Cardiac muscle cell (in vitro differentiated cells and primary cell): ENCODE results near the gene ZNF546. TPM values are rescaled to one million over a fixed set of nuclear protein-coding genes. Genes with fewer than 3 reads are reported as not detected.
"Not testable (repeated sequence)": the region's sequence is repeated elsewhere in the genome, so short reads cannot be mapped to it uniquely, and the experiment has no call there.

ENCODE experiments used
- DNase-seq, 2 donors: peaks; one replicate each; pipeline versions ENCODE4 v3.0.0 to v3.0.0-alpha.2; 2010 to 2017; ENCODE audit warnings: low read depth in 1 of 2, low spot score in 1 of 2
- H3K27ac ChIP-seq: fragments of 200-600 bp; sonication (generic); 2 replicates; pipeline ENCODE4 v1.5.1; 2016
- H3K27me3 ChIP-seq: fragments of 200-600 bp; sonication (generic); 2 replicates; pipeline ENCODE4 v1.6.0; 2016; ENCODE audit warnings: control low read depth
- H3K36me3 ChIP-seq: fragments of 200-600 bp; sonication (generic); 2 replicates; pipeline ENCODE4 v1.5.1; 2016; ENCODE audit warnings: control low read depth
- H3K4me1 ChIP-seq: fragments of 200-600 bp; sonication (generic); 2 replicates; pipeline ENCODE4 v1.8.1; 2017; ENCODE audit warnings: low read depth, mild to moderate bottlenecking, mixed run types
- H3K4me3 ChIP-seq: fragments of 200-600 bp; sonication (generic); 2 replicates; pipeline ENCODE4 v1.5.1; 2016; ENCODE audit warnings: mild to moderate bottlenecking
- H3K9me3 ChIP-seq: fragments of 200-600 bp; sonication (generic); 2 replicates; pipeline ENCODE4 v1.5.1; 2017; ENCODE audit warnings: low read depth, mild to moderate bottlenecking, control low read depth
- polyA plus RNA-seq: library from polyadenylated mRNA; unstranded; fragments of >200 nt; fragmentation: Nextera tagmentation; extraction: Ambion mirVana; gene quantifications from 2 replicates; pipeline ENCODE4 v1.2.1, GENCODE V29; 2016
- total RNA-seq: library from RNA; depleted of rRNA; stranded (reverse); fragments of >200 nt; gene quantifications from 2 replicates; pipeline ENCODE4 v1.2.3, GENCODE V29; 2016
- TF ChIP-seq, protein P1 (sequence below): IDR thresholded peaks from 2 replicates; pipeline ENCODE4 v1.5.1; 2012; ENCODE audit warnings: low read depth, mild to moderate bottlenecking, low read length

The ZNF546 gene
- total and polyA plus RNA-seq, 2 experiments from 2014 or later = 3.2 to 8.6 TPM

DNA sequence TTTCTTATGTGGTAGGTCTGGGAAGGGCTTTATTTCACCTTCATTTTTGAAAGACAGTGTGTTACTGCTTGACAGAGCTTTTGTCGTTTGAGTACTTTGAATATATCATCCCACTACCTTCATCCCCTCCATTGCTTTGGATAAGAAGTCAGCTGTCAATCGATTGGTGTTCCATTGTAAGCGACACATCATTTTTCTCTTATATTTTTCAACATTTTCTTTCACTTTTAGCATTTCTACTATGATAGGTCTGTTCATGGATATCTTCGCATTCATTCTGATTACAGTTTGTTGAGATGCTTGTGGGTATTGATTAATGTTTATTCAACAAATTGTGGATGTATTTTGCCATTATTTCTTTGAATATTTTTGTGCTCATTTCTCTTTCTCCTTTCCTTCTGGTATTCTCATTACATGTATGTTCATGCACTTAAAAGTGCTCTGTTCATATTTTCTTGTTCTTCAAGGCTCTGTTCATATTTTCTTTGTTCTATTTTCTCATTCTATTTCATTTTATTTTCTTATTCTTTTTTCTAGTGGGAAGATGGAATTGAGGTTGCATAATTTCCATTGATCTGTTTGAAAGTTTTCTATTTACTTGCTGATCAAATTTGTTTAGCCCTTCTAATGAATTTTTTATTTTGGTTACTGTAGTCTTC lies 29.2 kb downstream of the ZNF546 start:
- Histone ChIP-seq H3K27ac (no peak overlapping the region), H3K4me1 (no peaks in the 10 kb centered on the region), H3K36me3 (no peaks in the 10 kb centered on the region), H3K27me3 (no peaks in the 10 kb centered on the region), H3K4me3 (no peak overlapping the region), H3K9me3 (no peaks in the 10 kb centered on the region)
- TF ChIP-seq, protein P1, sequence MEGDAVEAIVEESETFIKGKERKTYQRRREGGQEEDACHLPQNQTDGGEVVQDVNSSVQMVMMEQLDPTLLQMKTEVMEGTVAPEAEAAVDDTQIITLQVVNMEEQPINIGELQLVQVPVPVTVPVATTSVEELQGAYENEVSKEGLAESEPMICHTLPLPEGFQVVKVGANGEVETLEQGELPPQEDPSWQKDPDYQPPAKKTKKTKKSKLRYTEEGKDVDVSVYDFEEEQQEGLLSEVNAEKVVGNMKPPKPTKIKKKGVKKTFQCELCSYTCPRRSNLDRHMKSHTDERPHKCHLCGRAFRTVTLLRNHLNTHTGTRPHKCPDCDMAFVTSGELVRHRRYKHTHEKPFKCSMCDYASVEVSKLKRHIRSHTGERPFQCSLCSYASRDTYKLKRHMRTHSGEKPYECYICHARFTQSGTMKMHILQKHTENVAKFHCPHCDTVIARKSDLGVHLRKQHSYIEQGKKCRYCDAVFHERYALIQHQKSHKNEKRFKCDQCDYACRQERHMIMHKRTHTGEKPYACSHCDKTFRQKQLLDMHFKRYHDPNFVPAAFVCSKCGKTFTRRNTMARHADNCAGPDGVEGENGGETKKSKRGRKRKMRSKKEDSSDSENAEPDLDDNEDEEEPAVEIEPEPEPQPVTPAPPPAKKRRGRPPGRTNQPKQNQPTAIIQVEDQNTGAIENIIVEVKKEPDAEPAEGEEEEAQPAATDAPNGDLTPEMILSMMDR = no peak
- DNase-seq = no peak

- Histone ChIP-seq H3K27me3 (no peaks in the 10 kb centered on the region), H3K4me3 (no peak overlapping the region), H3K36me3 (no peaks in the 10 kb centered on the region), H3K27ac (no peak overlapping the region), H3K4me1 (no peaks in the 10 kb centered on the region), H3K9me3 (no peaks in the 10 kb centered on the region)
- no peak for DNase-seq
- TF ChIP-seq, protein P1 = no peak
Measured at GRCh38 chr19:40026597-40026970, 29.7 kb downstream of the ZNF546 start.

DNA sequence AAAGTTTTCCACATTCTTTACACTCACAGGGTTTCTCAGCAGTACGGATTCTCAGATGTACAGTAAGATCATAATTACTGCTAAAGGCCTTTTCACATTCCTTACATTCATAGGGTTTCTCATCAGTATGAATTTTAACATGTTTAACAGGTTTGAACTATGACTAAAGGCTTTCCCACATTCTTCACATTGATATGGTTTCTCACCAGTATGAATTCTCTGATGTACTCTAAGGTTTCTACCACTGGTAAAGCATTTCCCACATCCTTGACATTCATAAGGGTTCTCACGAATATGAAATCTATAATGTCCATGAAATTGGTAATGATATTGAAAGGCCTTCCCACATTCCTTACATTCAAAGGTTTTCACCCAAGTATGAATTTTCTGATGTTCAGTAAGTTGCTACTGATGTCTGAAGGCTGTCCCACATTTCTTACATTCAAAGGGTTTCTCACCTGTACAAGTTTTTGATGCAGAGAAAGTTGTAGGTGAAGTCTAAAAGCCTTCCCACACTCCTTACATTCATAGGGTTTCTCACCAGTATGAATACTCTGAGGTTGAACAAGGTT lies 37.2 kb downstream of the ZNF546 start:
- H3K36me3 ChIP-seq = no peaks in the 10 kb centered on the region
- no peak for DNase-seq
- no peaks in the 10 kb centered on the region for H3K4me1 ChIP-seq
- H3K9me3 ChIP-seq = peaks cover 5% of the 10 kb centered on the region
- no peak overlapping the region for H3K27ac ChIP-seq
- H3K27me3 ChIP-seq = no peaks in the 10 kb centered on the region
- no peak overlapping the region for H3K4me3 ChIP-seq
- TF ChIP-seq, protein P1 = no peak

DNA sequence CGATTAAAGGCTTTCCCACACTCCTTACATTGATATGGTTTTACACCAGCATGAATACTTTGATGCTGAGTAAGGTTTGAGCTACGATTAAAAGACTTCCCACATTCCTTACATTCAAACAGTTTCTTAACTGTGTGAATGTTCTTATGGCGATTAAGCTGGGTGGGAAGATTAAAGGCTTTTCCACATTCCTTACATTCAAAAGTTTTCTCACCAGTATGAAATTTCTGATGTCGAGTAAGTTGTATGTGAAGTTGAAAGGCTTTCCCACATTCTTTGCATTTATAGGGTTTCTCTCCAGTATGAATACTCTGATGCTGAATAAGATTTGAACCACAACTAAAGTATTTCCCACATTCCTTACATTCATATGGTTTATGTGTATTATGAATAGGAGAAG lies 39.1 kb downstream of the ZNF546 start:
- H3K4me1 ChIP-seq = no peaks in the 10 kb centered on the region
- DNase-seq = no peak
- peaks cover 5% of the 10 kb centered on the region for H3K9me3 ChIP-seq
- H3K36me3 ChIP-seq = no peaks in the 10 kb centered on the region
- no peaks in the 10 kb centered on the region for H3K27me3 ChIP-seq
- no peak overlapping the region for H3K27ac ChIP-seq
- H3K4me3 ChIP-seq = no peak overlapping the region
- TF ChIP-seq, protein P1 = no peak

GRCh38 chr19:40038047-40038446 lies 41.2 kb downstream of the ZNF546 start:
- H3K27me3 ChIP-seq, DNase-seq: not testable (repeated sequence)

GRCh38 chr19:40041718-40042117 lies 44.9 kb downstream of the ZNF546 start:
- H3K27ac ChIP-seq, H3K4me3 ChIP-seq, H3K4me1 ChIP-seq, H3K9me3 ChIP-seq, DNase-seq, H3K27me3 ChIP-seq: not testable (repeated sequence)
- peaks cover 28% of the 10 kb centered on the region for H3K36me3 ChIP-seq

More at GRCh38 chr19:40038047-40038446, 41.2 kb downstream of the ZNF546 start:
- H3K4me3 ChIP-seq, H3K9me3 ChIP-seq, H3K36me3 ChIP-seq, H3K27ac ChIP-seq, H3K4me1 ChIP-seq: not testable (repeated sequence)
